ENCODE measurements around the gene UBAC1.
"Not testable (repeated sequence)": the region's sequence is repeated elsewhere in the genome, so short reads cannot be mapped to it uniquely, and the experiment has no call there.

Gene UBAC1

GRCh38 chr9:135951889-135952663, 9.1 kb downstream of the UBAC1 start:
- Mint-ChIP-seq H3K9me3 (no peaks in the 10 kb centered on the region), H3K36me3 (ENCODE audit: low read depth) (peaks cover 97% of the 10 kb centered on the region), H3K27me3 (no peaks in the 10 kb centered on the region), H3K27ac (no peak overlapping the region), H3K4me1 (ENCODE audit: low read depth) (peaks cover 30% of the 10 kb centered on the region), H3K4me3 (no peak overlapping the region)
- intact Hi-C loops (cut with micrococcal nuclease): no loop called here

DNA sequence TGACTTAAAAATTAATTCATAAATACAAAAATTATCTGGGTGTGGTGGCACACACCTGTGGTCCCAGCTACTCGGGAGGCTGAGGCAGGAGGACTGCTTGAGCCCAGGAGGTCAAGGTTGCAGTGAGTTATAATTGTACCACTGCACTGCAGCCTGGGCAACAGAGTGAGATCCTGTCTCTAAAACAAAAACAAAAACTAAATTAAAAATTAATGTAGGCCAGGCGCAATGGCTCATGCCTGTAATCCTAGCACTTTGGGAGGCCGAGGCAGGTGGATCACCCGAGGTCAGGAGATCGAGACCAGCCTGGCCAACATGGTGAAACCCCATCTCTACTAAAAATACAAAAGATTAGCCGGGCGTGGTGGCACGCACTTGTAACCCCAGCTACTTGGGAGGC, 9.9 kb downstream of the UBAC1 start:
- H3K9me3 Mint-ChIP-seq; H3K4me3 Mint-ChIP-seq; H3K27ac Mint-ChIP-seq; intact Hi-C loops (cut with micrococcal nuclease); H3K27me3 Mint-ChIP-seq: not testable (repeated sequence)
- peaks cover 97% of the 10 kb centered on the region for H3K36me3 Mint-ChIP-seq (ENCODE audit: low read depth)
- H3K4me1 Mint-ChIP-seq (ENCODE audit: low read depth): peaks cover 22% of the 10 kb centered on the region

GRCh38 chr9:135950841-135951240, 10.3 kb downstream of the UBAC1 start:
- Mint-ChIP-seq H3K36me3 (ENCODE audit: low read depth) (peaks cover 97% of the 10 kb centered on the region), H3K4me1 (ENCODE audit: low read depth) (peaks cover 18% of the 10 kb centered on the region)
- H3K9me3 Mint-ChIP-seq; intact Hi-C loops (cut with micrococcal nuclease); H3K27me3 Mint-ChIP-seq; H3K27ac Mint-ChIP-seq; H3K4me3 Mint-ChIP-seq: not testable (repeated sequence)

GRCh38 chr9:135950135-135950682, 11.0 kb downstream of the UBAC1 start:
- intact Hi-C loops (cut with micrococcal nuclease): no loop called here
- peak overlapping the region; percentile 66 for H3K27ac Mint-ChIP-seq
- H3K36me3 Mint-ChIP-seq (ENCODE audit: low read depth): peaks cover 97% of the 10 kb centered on the region
- no peaks in the 10 kb centered on the region for H3K9me3 Mint-ChIP-seq
- H3K4me3 Mint-ChIP-seq: no peak overlapping the region
- no peaks in the 10 kb centered on the region for H3K27me3 Mint-ChIP-seq
- peaks cover 16% of the 10 kb centered on the region for H3K4me1 Mint-ChIP-seq (ENCODE audit: low read depth)

GRCh38 chr9:135949501-135950134, 11.6 kb downstream of the UBAC1 start:
- H3K4me3 Mint-ChIP-seq: no peak overlapping the region
- intact Hi-C loops (cut with micrococcal nuclease): no loop called here
- peaks cover 16% of the 10 kb centered on the region for H3K4me1 Mint-ChIP-seq (ENCODE audit: low read depth)
- no peaks in the 10 kb centered on the region for H3K27me3 Mint-ChIP-seq
- H3K36me3 Mint-ChIP-seq (ENCODE audit: low read depth): peaks cover 97% of the 10 kb centered on the region
- no peaks in the 10 kb centered on the region for H3K9me3 Mint-ChIP-seq
- peak overlapping the region; percentile 66 for H3K27ac Mint-ChIP-seq

- no peaks in the 10 kb centered on the region for H3K27me3 Mint-ChIP-seq
- peak overlapping the region; percentile 66 for H3K27ac Mint-ChIP-seq
- H3K4me3 Mint-ChIP-seq: no peak overlapping the region
- H3K9me3 Mint-ChIP-seq: no peaks in the 10 kb centered on the region
- H3K4me1 Mint-ChIP-seq (ENCODE audit: low read depth): peaks cover 21% of the 10 kb centered on the region
- peaks cover 97% of the 10 kb centered on the region for H3K36me3 Mint-ChIP-seq (ENCODE audit: low read depth)
- intact Hi-C loops (cut with micrococcal nuclease): no loop called here
These were observed 12.2 kb downstream of the UBAC1 start for GRCh38 chr9:135948968-135949367.

- H3K4me1 Mint-ChIP-seq (ENCODE audit: low read depth): peaks cover 21% of the 10 kb centered on the region
- no peaks in the 10 kb centered on the region for H3K27me3 Mint-ChIP-seq
- intact Hi-C loops (cut with micrococcal nuclease): no loop called here
- no peaks in the 10 kb centered on the region for H3K9me3 Mint-ChIP-seq
- no peak overlapping the region for H3K4me3 Mint-ChIP-seq
- H3K27ac Mint-ChIP-seq: peak overlapping the region; percentile 66
- peaks cover 97% of the 10 kb centered on the region for H3K36me3 Mint-ChIP-seq (ENCODE audit: low read depth)
These were observed 12.7 kb downstream of the UBAC1 start for GRCh38 chr9:135948446-135948845.

DNA sequence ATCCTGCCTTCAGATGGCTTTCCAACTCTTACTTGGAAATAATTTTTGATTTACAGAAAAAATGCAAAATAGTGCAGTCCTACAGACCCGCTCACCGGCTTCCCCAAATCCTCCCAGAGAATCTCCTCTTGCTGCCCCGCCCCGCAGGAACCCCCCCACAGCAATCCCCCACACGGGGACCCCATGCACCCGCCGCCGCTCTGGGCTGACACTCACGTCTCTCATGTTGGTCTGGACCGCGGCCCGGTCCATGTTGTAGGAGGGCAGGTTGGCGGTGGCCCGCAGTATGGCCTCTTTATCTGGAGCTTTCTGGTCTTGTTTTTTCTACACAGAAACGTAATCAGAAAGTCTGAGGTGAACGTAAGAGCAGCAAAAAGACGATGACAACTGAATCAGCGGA, 13.6 kb downstream of the UBAC1 start:
- H3K27ac Mint-ChIP-seq: peak overlapping the region; percentile 54
- H3K9me3 Mint-ChIP-seq: no peaks in the 10 kb centered on the region
- H3K27me3 Mint-ChIP-seq: no peaks in the 10 kb centered on the region
- peaks cover 21% of the 10 kb centered on the region for H3K4me1 Mint-ChIP-seq (ENCODE audit: low read depth)
- intact Hi-C loops (cut with micrococcal nuclease): no loop called here
- peaks cover 97% of the 10 kb centered on the region for H3K36me3 Mint-ChIP-seq (ENCODE audit: low read depth)
- H3K4me3 Mint-ChIP-seq: no peak overlapping the region

DNA sequence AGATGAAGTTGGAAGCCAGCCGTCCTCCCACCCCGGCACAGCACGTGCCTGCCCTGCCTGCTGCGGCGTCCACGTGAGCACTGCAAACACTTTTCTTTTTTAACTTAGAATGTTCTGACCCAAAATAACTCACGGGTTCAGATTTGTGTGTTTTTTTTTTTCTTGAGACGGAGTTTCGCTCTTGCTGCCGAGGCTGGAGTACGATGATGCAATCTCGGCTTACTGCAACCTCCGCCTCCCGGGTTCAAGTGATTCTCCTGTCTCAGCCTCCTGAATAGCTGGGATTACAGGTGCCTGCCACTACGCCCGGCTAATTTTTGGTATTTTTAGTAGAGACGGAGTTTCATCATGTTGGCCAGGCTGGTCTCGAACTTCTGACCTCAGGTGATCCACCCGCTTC, 14.1 kb downstream of the UBAC1 start:
- H3K27ac Mint-ChIP-seq; H3K4me3 Mint-ChIP-seq; intact Hi-C loops (cut with micrococcal nuclease); H3K9me3 Mint-ChIP-seq; H3K27me3 Mint-ChIP-seq: not testable (repeated sequence)
- peaks cover 97% of the 10 kb centered on the region for H3K36me3 Mint-ChIP-seq (ENCODE audit: low read depth)
- H3K4me1 Mint-ChIP-seq (ENCODE audit: low read depth): peaks cover 21% of the 10 kb centered on the region

DNA sequence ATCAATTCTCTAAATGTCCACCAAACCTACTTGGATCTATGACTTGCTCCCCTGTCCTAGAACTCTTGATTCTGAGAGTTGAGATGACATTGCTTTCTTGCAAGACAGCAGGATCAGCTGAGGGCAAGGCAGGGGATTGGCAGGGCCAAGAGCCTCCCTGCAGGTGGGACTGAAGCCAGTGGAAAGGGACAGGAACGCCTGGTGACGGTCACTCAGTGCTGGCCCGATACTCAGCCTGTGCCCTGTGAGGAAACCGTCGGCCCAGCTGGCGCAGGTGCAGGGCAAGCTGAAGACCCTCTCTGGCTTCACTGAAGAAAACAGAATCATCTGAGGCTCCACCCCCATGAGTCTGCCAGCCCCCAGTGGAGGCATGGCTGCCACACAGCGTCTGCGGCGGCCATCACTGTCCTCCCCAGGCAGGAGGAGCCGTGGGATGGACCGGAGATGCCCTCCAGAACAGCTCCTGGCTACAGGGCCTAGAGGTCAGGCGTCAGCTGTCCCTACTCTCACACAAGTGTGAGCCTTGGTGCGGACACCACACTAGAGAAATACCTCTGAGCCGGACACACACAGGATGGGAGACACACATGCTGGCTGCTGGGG, 14.7 kb downstream of the UBAC1 start:
- peaks cover 97% of the 10 kb centered on the region for H3K36me3 Mint-ChIP-seq (ENCODE audit: low read depth)
- H3K9me3 Mint-ChIP-seq: no peaks in the 10 kb centered on the region
- H3K27ac Mint-ChIP-seq: no peak overlapping the region
- H3K4me1 Mint-ChIP-seq (ENCODE audit: low read depth): peaks cover 21% of the 10 kb centered on the region
- intact Hi-C loops (cut with micrococcal nuclease): no loop called here
- no peak overlapping the region for H3K4me3 Mint-ChIP-seq
- H3K27me3 Mint-ChIP-seq: no peaks in the 10 kb centered on the region

DNA sequence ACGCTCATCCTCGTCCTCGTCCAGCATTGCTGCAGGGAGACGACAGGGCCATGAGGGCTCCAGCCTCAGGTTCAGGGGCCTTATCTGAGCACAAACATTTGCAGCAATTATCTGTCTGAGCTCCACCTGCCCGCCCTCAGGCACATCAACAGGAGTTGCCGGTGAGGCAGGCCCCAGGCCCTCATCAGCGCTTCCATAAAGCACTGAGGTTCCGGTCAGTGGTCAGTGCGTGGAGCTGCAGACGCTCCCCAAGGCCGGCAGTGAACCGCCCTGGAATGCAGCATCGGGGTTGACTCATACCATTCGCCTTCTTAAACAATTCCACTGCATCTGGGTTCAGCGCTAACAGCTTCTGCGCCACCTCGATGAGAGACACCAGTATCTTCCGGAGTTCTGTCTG, 15.2 kb downstream of the UBAC1 start:
- intact Hi-C loops (cut with micrococcal nuclease): no loop called here
- H3K36me3 Mint-ChIP-seq (ENCODE audit: low read depth): peaks cover 100% of the 10 kb centered on the region

DNA sequence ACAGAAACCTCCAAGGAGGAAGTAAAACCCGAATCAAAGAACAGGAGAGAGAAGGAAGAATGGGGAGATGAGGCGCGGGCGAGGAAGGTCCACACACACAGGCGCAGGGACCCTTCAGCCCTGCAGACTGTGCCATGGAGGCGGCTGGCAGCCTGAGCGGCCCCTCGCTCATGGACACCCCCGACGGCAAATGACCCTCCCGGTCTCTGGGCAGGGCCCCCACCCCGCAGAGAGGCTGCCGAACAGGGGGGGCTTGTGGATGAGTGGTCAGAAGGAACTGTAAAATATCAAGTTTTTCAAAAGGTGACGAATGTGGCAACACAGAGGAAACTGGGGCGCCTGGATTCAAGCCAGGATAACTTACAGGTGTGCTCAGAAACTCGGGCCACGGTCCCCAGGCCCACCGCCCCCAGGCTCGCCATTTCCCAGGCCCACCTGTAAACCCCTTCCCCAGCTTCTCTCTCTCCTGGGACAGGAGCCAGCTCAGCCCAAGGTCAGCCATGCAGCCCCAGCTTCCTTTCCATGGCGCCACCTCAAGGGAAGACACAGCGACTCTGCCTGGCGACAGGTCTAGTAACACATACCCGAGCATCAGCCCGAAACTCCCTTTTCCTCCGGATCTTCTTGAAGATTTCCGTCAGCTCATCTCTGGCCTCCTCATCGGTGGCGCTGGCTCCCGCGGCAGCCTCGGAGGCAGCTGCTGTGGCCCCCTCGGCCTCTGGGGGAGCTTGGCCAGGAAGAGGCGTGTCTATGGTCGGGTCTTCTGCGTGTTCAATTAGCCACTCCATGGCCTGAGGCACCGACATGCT, 16.5 kb downstream of the UBAC1 start:
- Mint-ChIP-seq H3K36me3 (ENCODE audit: low read depth) (peaks cover 100% of the 10 kb centered on the region), H3K4me3 (no peak overlapping the region), H3K27me3 (no peaks in the 10 kb centered on the region), H3K27ac (no peak overlapping the region), H3K4me1 (ENCODE audit: low read depth) (peaks cover 16% of the 10 kb centered on the region), H3K9me3 (no peaks in the 10 kb centered on the region)
- intact Hi-C loops (cut with micrococcal nuclease): no loop called here

More for the DNA sequence above, 15.2 kb downstream of the UBAC1 start:
- H3K4me1 Mint-ChIP-seq (ENCODE audit: low read depth): peaks cover 21% of the 10 kb centered on the region
- no peaks in the 10 kb centered on the region for H3K9me3 Mint-ChIP-seq
- H3K27ac Mint-ChIP-seq: no peak overlapping the region
- H3K4me3 Mint-ChIP-seq: no peak overlapping the region
- no peaks in the 10 kb centered on the region for H3K27me3 Mint-ChIP-seq

- H3K27ac Mint-ChIP-seq; H3K9me3 Mint-ChIP-seq; intact Hi-C loops (cut with micrococcal nuclease); H3K27me3 Mint-ChIP-seq; H3K4me3 Mint-ChIP-seq: not testable (repeated sequence)
- H3K4me1 Mint-ChIP-seq (ENCODE audit: low read depth): peaks cover 11% of the 10 kb centered on the region
- H3K36me3 Mint-ChIP-seq (ENCODE audit: low read depth): peaks cover 100% of the 10 kb centered on the region
These were observed 17.6 kb downstream of the UBAC1 start for GRCh38 chr9:135943604-135944003.

All from dendritic cell treated with granulocyte-macrophage colony-stimulating factor and Interleukin-4, amounts not matched to agents 40 ng/mL and 50 ng/mL, for 4 days (primary cell).